Bone marrow (tissue), 2 donors: Measurements from ENCODE around the gene RGMA.
"Not testable (repeated sequence)": the region's sequence is repeated elsewhere in the genome, so short reads cannot be mapped to it uniquely, and the experiment has no call there.

Experiments
- DNase-seq, 2 donors: peaks; one replicate each; lab custom pipeline; 2025; lab: John Stamatoyannopoulos, UW

Gene RGMA

GRCh38 chr15:93034512-93034911 is 54.5 kb downstream of the RGMA start:
- DNase-seq, result no peak

GRCh38 chr15:93033434-93034045 is 55.5 kb downstream of the RGMA start:
- no peak for DNase-seq

- not testable (repeated sequence) for DNase-seq
Measured at GRCh38 chr15:93032515-93033206, 56.4 kb downstream of the RGMA start.

DNA sequence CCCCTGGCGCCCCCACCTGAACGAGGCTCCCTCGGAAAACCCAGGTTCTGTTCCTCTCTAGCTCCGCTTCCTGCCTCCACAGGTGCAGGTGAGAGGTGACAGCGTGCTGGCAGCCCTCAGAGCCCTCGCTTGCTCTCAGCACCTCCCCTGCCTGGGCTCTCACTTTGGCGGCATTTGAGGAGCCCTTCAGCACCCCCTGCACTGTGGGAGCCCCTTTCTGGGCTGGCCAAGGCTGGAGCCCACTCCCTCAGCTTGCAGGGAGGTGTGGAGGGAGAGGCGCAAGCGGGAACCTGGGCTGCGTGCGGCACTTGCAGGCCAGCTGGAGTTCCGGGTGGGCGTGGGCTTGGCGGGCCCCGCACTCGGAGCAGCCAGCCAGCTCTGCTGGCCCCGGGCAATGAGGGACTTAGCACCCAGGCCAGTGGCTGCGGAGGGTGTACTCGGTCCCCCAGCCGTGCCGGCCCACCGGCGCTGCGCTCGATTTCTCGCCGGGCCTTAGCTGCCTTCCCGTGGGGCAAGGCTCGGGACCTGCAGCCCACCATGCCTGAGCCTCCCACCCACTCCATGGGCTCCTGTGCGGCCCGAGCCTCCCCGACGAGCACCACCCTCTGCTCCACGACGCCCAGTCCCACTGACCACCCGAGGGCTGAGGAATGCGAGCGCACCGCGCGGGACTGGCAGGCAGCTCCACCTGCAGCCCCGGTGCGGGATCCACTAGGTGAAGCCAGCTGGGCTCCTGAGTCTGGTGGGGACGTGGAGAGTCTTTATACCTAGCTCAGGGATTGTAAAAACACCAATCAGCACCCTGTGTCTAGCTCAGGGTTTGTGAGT is 57.2 kb downstream of the RGMA start:
- not testable (repeated sequence) for DNase-seq

GRCh38 chr15:93031103-93031464 is 57.9 kb downstream of the RGMA start:
- no peak for DNase-seq

DNA sequence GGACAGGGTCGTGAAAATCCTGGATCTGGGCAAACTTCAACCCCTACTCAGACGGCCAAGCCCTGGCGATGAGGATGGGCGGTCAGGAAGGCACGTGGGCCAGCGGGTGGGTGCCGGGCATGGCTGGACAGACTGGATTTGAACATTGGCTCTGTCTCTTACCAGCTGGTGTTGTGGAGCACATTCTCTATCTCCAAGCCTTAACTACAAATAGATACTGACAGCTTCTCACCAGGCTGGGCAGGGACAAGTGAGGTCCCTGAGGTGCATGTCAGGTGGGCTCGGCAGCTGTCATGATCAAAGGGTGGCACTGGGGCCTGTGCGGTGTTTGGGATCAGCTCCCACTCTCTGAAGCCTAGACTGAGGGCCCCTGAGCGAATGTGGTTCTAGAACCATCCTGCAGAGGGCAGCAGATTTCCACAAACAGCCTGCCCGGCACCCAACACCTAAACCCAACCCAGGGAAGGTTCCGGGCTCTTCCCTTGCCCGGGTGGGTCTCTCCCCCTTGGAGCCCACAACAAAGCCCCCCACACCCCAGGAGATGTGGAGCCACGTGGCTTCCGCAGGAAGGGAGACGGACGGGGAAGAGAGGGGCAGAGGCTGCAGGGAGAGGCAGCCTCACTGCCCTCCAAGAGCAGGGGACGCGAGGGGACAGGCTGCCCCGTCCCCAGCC is 58.4 kb downstream of the RGMA start:
- peak; percentile 21 to 40 for DNase-seq

DNA sequence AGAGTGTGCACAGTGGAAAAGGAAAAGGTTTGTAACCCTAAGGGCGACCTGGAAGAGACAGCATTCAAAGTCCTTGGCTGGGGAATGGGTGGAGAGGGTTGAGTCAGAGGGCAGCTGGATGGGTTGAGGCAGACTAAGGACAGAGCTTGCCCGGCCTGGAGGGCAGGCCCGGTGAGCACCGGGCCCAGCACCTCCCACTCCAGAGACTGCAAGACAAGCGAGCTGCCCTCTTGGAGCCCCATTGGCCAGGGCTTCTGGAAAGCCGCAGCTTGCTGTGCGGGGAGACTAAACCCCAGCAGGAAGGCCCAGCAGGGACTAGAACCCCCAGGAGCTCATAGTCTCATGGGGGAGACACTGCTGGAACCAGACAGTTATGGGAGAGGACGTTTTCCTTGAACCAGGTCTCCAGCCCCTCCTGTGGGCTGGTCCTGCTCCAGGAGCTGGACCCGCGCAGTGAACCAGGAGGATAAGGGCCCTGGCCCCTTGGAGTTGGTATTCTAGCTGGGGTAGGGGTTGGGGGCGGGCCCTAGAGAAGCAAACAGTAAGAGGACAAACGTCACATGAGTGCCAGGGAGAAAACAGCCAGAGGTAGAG is 59.1 kb downstream of the RGMA start:
- DNase-seq, result no peak

DNA sequence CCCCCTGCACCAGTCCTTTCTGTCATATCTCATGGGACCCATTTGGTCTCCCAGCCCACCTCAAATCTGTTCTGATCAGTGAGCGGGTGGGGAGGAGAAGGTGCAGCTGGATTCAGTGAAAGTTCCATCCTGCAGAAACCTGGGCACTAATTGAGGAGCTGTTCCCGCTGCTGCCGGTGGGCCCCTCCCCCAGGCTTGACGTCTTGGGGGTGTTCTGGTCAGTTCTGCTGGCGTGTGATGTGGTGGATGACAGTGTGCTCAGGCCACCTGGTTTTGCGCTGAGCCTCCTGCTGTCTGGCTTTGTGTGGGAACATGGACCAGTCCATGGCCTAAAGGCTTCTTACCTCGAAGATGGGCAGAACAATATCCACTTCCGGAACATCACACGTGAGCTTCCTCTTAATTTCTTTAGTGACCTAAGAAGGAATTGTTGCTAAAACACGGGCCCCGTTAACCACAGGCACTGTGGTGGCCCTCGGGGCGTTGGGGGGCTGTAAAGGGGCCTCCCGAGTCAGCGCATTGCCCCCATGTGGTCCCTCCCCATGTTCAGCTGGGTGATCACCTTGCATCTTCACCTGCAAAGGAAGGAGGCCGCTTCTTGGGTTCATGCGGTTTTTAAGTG is 59.7 kb downstream of the RGMA start:
- DNase-seq, result no peak

GRCh38 chr15:93028632-93029213 is 60.3 kb downstream of the RGMA start:
- DNase-seq, result peak in 1 of 2 donors; percentile 64

DNA sequence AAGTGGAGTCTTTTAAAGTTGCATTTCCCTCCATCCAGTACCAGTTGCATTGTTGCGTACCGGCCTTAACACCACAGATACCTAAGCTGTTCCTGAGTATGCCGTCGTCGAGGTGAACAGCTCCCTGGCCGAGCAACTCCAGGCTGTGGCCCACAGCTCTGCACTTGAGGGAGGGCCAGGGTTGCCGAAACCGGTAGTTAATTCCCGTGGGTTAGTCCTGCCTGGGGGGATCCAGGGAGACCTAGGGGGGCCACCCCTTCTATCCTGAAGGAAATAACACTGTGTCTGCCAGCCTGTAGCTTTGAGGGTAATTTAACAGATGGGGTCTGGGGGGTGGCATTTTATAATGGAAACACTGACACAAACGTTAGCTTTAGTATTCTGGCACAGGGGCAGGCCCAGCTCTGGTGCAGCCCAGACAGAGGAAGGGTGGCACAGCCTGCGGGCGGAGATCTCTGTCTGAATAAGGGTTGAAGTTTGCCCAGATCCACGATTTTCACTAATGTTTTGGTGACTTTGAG is 60.8 kb downstream of the RGMA start:
- DNase-seq, result no peak

DNA sequence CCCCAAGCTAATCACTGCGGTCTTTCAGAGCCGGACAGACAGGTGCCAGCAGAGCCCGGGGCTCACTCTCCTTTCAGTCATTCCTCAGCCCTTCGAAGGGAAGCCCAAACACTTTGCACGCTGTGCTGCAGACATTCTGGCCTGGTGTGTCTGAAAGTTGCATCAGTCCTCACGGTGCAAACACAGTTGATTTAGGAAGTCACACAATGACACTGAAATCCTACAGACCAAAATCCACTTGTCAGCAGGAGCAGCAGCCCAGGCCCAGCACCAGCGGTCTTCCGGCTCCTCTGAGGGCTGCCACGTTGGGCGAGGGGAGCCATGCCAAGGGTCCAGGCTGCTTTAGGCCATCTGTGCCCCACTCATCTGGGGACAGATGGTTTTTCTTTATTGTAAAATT is 61.6 kb downstream of the RGMA start:
- DNase-seq, result no peak

GRCh38 chr15:93026380-93026817 is 62.6 kb downstream of the RGMA start:
- DNase-seq, result no peak

- DNase-seq, result no peak
Measured at GRCh38 chr15:93025625-93025982, 63.4 kb downstream of the RGMA start.

- no peak for DNase-seq
Measured at GRCh38 chr15:93024716-93025624, 64.0 kb downstream of the RGMA start.

GRCh38 chr15:93024293-93024692 is 64.7 kb downstream of the RGMA start:
- no peak for DNase-seq

- DNase-seq, result no peak
Measured at GRCh38 chr15:93020976-93021772, 67.8 kb downstream of the RGMA start.

DNA sequence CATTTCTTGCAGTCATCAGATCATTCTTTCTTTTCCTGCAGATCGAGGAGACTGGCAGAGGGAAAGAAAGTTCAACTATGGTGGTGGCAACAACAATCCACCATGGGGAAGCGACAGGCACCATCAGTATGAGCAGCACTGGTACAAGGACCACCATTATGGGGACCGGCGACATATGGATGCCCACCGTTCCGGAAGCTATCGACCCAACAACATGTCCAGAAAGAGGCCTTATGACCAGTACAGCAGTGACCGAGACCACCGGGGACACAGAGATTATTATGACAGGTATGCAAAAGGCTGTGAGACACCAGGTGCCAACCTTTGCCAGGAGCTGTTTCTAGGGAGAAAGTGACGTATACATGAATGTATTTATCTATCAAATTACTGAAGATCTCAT is 69.0 kb downstream of the RGMA start:
- no peak for DNase-seq

DNA sequence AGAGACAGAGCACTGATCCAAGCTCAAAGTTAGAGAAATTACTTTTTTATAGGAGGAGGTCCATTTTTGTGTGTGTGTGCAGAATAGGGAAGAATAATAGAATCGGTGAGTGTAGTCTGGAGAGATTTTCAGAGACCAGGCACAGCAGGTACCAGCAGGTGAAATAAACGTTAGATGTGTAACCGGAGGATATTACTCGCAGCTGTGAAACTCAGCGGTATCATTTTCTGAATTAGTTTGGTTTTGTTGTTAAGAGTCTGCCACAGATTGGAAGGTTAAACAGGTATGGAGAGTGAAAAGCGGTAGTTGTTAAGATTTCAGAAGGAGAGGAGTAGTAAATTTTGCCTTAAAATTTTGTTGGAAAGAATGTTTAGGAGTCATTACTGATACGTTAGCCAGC is 69.9 kb downstream of the RGMA start:
- DNase-seq, result no peak

- no peak for DNase-seq
Measured at GRCh38 chr15:93018574-93018973, 70.4 kb downstream of the RGMA start.
